Hematopoietic multipotent progenitor cell treated with erythropoietin and hydrocortisone succinate and interleukin-3 and kit ligand, for 17 days (in vitro differentiated cells): ENCODE data around the gene LIPJ.

Source experiments
- DNase-seq: peaks from one replicate; pipeline ENCODE4 v3.0.0-alpha.2; 2015; ENCODE audit warnings: low spot score

Gene LIPJ, protein sequence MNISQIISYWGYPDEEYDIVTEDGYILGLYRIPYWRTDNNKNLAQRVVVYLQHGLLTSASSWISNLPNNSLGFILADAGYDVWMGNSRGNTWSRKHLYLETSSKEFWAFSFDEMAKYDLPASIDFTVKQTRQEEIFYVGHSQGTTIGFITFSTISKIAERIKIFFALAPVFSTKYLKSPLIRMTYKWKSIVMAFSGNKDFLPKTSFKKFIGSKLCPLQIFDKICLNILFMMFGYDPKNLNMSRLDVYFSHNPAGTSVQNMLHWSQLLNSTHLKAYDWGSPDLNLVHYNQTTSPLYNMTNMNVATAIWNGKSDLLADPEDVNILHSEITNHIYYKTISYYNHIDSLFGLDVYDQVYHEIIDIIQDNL

DNA sequence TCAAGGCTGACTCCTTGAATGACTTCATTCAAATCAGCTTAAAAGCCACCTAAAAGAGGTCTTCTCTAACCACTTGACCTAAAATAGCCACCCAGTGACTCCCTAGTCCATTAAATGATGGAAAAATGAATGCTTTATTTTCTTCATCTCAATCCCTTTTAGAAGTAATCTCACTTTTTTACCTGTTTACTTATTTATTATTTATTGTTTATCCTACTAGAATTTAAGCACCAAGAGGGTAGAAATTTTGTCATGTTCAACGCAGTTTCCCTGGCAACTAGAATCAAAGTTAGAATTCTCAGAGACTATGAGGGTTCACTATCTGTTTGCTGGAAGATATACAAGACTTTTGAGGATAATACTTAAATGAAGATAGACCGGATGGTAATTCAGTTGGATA, at the start of gene LIPJ:
Gene LIPJ, plus strand, starts transcription at position 301 of the 400 bp plus-strand sequence. CDS start 3,926 bp downstream, outside the sequence.
- DNase-seq = no peak

GRCh38 chr10:88537322-88537721, 49.2 kb upstream of the LIPJ start:
- no peak for DNase-seq

DNA sequence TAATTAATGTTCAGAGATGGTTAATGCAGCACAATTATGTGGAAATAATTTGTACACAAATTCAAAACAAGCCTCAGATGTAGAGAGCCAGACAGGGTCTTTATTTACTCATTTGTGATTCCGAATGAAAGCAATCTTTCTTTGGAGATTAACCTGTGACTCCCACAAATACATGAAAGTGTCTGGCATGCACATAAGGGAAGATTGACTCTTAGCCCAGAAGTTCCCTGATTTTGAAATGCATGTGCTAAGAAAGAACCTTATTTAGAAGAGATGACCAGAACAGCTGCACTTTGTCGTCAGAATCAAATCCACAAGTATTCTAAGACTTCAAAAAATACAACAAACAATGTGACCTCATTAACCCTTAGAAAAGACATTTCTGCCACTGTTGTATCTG, 48.5 kb upstream of the LIPJ start:
- DNase-seq = no peak

- DNase-seq = no peak
Measured at GRCh38 chr10:88540351-88540750, 46.2 kb upstream of the LIPJ start.

DNA sequence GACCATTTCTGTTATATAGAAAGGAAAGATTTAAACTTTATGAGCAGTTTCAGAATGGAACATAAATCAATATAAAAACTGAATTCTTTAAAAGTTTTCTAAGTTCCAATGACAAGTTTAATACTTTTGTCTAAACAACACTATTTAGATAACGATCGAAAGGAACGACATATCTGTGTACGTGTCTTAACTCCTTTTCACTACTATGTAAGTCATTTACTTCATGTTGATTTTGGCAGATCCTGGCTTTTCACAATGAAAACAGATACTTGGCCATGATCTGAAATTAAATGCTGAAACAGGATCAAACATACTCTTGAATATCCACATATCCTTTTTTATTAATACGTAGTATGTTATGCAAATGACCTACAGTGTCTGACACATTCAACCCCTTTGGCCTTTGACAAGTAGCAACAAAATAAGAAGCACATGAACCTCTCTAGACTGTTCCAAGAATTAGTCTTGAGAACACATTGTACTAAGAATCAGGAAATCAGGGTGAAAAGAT, 45.4 kb upstream of the LIPJ start:
- no peak for DNase-seq

DNA sequence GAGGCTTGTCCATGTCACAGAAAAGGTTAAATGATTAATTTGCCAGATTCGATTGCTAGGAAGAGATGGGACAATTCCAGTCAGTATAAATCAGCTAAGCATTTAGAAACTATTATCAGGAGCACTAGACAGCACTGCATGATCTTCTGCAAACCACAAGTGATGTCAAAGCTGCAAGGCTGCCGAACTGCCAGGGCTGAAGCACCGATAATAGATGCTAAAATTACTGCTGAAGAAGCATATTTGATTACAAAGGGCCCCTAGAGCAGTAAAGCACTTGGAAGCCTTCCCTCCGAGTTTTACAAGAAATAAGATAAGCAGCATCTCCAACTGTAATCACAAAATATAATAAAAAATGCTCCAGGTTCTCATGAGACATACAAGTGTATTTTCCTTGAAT, 44.0 kb upstream of the LIPJ start:
- DNase-seq = no peak

GRCh38 chr10:88544140-88544870, 42.3 kb upstream of the LIPJ start:
- no peak for DNase-seq

DNA sequence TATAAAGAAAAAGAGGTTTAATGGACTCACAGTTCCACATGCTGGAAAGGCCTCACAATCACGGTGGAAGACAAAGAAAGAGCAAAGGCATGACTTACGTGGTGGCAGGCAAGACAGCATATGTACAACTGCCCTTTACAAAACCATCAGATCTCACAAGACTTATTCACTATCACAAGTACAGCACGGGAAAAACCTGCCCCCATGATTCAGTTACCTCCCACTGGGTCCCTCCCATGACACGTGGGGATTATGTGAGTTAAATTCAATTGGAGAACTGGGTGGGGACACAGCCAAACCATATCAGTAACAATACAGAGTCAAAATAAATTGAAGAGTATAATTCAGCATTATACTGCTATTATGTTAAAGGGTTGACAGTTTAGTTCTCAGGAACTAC, 41.2 kb upstream of the LIPJ start:
- DNase-seq = no peak

GRCh38 chr10:88546497-88546896, 40.1 kb upstream of the LIPJ start:
- no peak for DNase-seq

DNA sequence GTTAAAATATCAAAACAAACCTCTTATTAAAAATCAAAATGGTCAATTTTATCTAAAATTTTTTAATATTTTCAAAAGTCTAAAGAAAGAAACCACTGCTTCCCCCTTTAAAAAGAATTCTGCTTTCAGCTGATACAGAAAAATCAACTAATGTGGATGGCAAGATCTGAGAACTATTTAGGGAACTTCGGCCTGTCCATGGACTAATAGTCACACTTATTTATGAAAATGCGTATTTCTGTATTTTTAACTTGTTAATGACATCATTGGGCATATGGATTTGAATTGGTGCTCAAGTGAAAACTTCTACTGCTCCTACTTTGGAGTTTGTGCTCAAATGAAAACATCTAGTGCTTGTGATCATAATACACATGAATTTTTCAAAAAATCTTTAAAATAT, 35.3 kb upstream of the LIPJ start:
- no peak for DNase-seq

DNA sequence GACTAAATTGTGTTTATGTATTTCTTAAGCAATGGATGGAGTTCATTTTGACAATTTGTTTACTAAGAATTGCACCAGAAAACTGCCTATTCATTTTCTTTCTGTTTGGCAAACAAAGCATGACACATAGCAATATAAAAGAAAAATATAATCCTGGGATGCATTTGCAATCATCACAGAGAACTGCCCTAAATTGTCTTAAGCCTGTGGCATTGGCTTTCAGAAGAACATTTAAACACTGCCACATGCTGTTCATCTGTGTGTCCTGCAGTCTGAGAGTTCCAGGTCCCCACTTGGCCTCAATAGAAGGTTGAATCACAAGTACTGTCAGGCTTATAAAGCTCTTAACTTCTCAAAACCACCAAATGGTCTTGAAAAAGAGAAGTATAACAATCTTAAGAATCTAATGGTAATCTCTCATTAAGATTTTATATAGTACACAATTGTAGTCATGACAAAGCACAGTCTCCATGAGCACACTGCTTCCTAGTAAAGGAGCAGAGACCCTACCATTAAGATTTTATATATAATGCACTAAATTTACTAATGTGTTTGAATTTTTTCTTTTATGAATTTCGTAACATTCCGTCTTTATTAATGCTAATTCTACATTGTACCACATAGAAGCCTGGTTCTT, 33.3 kb upstream of the LIPJ start:
- no peak for DNase-seq

DNA sequence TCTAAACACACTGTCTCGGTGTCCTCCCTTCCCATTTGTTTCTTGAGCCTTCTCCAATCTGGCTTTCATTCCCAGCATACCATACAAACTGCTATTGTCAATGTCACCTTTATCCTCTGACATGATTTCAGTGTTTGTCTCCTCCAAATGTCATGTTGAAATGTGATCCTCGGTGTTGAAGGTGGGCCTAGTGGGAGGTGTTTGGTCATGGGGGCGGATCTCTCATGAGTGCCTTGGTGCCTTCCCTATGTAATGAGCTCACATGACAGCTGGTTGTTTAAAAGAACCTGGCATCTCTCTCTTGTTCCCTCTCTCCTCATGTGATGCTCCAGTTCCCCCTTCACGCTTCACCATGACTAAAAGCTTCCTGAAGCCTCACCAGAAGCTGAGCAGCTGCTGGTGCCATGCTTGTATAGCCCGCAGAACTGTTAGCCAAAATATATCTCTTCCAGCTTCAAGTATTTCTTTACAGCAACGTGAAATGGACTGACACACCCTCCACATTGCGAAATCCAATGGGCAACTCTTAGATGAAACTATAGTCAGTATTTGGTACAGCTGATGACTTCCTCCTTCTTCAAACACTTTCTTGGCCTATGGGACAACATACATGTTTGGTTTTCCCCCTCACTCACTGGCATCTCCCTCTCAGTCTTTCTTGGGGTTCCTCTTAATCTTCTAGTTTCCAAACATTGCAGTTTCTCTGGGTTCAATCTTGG, 31.2 kb upstream of the LIPJ start:
- DNase-seq = no peak

DNA sequence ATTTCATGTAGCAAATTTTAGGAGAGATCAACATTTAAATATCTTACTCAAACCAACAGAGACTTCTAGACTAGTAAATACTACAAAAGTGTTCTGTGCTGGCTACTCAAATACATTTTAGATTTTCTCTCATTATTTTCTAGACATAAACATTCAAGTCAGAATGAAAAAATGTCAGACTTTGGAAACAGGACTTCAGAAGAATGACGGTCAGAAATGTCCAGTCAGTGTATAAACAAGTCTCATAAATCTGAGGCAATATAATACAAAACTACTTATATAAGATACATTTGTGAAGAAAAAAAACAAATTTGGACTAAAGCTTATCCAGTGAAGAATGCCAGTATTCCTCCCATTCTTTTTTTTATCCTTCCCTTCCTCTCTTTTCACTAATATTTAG, 29.3 kb upstream of the LIPJ start:
- DNase-seq = no peak

GRCh38 chr10:88557658-88558057, 28.9 kb upstream of the LIPJ start:
- no peak for DNase-seq

DNA sequence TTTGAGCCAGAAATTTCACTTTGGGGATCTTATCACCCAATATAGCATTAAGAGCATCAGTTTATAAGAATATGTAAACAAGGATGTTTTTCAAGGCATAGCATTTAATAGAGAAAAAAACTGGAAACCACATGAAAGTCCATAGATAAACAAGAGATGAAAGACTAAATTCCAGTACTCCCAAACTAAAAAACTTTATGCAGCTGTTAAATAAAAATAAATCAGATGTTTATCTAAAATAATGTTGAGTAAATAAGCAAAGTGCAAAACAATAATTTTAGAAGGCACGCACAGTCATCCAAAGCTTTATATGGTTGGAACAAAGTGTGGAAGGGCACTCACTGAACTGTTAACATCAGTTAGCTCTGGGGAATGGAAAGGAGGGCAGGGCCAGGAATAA, 24.4 kb upstream of the LIPJ start:
- no peak for DNase-seq

DNA sequence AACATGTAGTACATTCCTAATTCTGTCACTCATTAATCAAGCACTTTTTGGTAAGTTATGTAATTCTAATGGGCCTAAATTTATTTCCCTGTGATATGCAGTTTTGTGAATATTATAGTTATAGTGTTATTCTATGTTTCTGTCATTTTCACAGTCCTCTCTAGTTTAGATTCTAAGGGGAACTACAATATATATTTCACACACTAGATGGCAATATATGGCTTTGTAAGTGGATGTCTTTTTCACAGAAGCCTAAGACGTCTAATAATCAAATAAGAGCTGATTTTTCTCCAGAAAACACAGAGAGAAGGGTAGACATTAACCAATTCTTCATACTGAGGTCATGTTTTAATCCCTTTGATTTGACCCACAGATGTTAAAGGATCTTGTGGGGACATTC, 21.5 kb upstream of the LIPJ start:
- no peak for DNase-seq

DNA sequence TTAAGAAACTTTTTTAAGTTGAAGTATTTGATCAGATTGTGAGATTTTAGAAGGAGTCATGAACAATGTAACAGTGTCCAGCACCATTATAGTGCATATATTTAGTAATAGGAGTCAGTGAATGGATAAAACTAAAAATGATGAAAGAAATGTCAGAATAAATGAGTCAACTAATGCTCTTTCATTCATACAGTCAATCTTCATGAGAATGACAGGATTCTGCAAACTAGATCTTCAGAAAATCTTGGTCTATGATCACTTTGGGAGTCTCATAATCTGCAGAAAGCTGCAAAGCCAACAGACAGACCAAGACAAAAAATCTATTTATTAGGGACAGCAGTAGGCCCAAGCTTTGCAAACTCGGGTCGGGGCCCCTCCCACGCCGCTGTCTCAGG, 4.2 kb upstream of the LIPJ start:
- DNase-seq = no peak

DNA sequence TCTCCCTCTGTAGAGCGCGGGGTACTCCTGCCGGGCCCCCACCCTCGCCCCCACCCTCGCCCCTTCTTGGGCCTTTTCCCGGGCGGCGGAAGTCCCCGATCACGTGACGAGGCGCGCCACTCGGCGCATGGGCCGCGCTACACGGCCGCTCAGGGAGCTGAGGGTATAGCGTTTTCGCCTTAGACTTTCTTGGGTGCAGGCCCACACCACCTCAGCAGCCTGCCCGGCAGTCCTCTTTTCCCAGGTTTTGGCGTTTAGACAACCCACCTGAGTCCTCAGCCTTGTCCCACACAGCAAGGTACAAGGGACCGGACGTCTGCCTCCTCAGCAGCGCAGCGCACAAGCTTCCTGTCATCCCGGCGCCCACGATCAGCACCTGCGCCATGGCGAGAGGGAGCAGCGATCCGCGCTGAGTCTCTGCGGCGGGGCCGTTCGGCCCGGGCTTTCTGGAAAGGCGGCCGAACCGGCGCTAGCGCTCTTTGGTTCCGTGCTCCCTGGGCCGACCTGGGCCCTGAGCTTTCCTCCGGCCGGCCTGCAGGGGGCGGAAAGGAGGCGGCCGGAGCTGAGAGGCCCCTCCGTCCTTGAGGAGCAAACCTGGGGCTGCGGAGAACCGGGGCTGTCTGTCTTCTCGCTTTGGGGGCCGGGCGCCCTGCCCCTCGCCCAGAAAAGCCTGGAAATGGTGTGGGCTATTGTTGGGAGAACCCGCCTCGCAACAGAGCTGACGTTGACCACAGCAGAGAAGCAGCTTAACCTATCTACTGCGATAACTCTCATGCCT, 3.6 kb upstream of the LIPJ start, which contains the start of gene RNLS:
Gene RNLS, minus strand, starts transcription at position 513 of the 778 bp plus-strand sequence.
- peak; percentile 26 for DNase-seq

- no peak for DNase-seq
Measured at GRCh38 chr10:88583584-88583957, 3.0 kb upstream of the LIPJ start.

GRCh38 chr10:88592381-88592780, 5.8 kb downstream of the LIPJ start:
- no peak for DNase-seq

DNA sequence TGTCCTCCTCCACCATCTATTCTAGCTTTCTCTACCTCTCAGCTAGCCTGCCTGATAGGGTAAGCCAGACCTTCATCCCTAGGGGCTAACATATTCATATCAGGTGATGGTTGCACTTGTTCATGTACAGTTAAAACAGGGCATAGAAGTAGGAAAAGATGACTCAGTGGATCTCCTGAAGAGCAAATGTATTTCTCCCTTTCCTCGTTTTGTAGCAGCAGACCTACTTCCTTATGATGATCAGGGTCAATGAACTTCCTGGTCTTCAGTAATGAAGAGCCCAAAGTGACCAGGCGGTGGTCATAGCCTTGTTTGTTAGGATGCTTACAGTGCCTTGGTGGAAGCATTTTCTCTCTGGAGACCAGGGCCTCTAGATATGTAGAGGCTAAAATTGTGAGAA, 6.3 kb downstream of the LIPJ start:
- DNase-seq = no peak
